LNCaP clone FGC (cell line): ENCODE results near the gene DNTT.

ENCODE experiments used
- DNase-seq: peaks from one replicate; pipeline ENCODE4 v3.0.0-alpha.2; 2011; ENCODE audit warnings: low read depth
- H3K4me3 ChIP-seq: 2 replicates; pipeline ENCODE4 v1.5.1; 2011; ENCODE audit warnings: mild to moderate bottlenecking, low read depth, low read length, control low read depth
- CTCF ChIP-seq: IDR thresholded peaks from 2 replicates; pipeline ENCODE4 v1.5.1; 2012; ENCODE audit warnings: mild to moderate bottlenecking; ENCODE audit not compliant: control insufficient read depth, insufficient read depth; ENCODE audit errors: extremely low read depth

DNTT gene

DNA sequence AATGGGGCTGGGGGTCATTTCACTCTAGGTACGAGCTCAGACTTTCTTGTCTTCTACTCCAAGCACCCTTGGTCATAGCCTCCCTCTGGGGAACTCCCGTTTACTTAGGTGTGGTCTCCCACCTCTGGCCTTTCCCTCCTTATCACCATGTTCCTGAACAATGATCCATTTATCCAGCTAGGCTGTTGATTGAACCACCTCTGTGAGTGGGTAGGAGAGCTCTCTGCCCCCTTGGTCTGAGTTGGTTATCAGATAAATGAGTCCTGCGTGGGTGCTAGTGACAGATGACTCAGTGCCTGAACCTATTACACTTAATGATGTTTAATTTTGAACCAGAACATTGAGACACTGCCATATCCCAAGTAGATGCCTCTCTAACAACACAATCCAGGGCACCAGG lies 42.3 kb upstream of the DNTT start:
- DNase-seq: no peak
- no peak overlapping the region for H3K4me3 ChIP-seq
- TF ChIP-seq CTCF: no peak

DNA sequence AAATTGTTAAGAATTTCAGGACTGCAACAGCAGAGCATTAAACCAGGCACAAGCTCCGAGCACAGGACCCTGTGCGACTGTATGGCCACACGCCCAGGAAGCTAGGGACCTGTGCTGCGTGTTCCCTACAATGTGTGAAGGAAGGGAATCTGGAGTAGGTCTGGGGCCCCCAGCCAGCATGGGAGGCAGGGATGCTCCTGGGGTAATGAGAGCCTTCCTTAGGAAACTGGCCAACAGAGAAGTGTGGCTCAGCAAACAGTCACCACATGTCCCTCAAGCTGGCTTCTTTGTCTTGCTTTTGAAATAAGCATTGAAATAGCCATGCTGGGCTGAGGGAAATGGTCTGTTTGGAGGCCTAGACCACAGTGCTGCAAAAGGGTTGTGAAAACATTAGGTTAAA lies 41.1 kb upstream of the DNTT start:
- no peak for TF ChIP-seq CTCF
- no peak overlapping the region for H3K4me3 ChIP-seq
- DNase-seq: no peak

DNA sequence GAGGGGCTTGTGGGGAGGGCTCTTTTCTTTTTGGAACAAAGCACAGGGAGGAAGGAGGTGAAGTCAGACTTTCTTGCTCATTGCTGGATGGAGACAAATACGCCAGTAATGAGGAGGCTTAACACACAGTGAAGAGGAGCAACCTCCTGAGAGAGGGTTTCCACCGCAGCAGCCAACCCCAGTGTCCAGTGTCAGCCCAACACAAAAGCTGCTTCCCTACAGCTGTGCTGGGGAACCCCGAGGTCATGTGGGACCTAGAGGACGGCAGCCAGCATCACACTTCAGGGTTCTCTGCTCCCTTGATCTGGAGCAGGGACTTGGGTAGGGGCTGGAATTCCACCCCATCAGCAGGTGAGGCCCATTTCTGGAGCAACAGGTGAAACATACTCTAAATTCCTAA lies 40.6 kb upstream of the DNTT start:
- TF ChIP-seq CTCF: no peak
- no peak for DNase-seq
- H3K4me3 ChIP-seq: no peak overlapping the region

DNA sequence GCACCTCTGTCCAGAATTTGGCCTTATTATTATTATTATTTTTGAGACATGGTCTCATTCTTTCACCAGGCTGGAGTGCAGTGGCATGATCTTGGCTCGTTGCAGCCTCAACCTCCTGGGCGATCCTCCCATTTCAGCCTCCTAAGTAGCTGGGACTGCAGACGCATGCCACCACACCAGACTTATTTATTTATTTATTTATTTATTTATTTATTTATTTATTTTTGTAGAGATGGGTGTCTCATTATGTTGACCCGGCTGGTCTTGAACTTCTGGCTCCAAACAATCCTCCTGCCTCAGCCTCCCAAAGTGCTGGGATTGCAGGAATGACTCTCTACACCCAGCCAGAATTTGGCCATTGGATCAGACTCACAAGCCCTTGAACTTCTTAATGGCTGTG lies 39.3 kb upstream of the DNTT start:
- no peak for DNase-seq
- H3K4me3 ChIP-seq: no peak overlapping the region
- no peak for TF ChIP-seq CTCF

- H3K4me3 ChIP-seq: no peak overlapping the region
- no peak for TF ChIP-seq CTCF
- no peak for DNase-seq
These were observed 38.0 kb upstream of the DNTT start for GRCh38 chr10:96266118-96266770.

GRCh38 chr10:96267234-96267705 lies 37.0 kb upstream of the DNTT start:
- no peak overlapping the region for H3K4me3 ChIP-seq
- no peak for DNase-seq
- no peak for TF ChIP-seq CTCF

DNA sequence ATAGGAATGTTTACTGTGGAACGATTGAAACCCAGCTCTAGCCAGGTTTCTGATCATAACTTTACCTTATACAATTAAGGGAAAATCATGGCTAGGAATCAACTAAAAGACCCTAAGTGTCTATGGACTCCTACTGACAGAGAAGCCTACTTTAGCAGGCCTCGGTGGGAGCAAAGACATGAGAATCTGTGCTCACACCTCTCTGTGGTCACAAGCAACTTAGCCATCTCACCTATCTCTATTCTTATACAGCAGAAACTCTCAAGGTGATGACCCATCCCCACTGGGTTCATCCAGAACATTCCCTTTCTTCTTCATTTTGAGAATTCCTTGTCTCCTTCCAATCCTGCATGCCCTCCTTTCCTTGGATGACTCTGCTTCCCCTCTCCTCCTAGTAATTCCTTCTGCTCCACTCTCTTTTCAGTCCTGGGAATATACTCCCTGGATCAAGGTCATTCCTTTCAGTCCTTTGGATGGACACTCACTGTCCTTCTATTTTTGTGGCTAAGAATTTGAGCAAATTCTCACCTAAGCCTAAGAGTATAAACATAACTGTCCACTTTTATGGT lies 35.8 kb upstream of the DNTT start:
- no peak overlapping the region for H3K4me3 ChIP-seq
- no peak for TF ChIP-seq CTCF
- DNase-seq: no peak
